Endothelial cell of umbilical vein (primary cell): ENCODE results near the gene GIPC3. TPM values are rescaled to one million over a fixed set of nuclear protein-coding genes. Genes with fewer than 3 reads are reported as not detected.
"Not testable (repeated sequence)": the region's sequence is repeated elsewhere in the genome, so short reads cannot be mapped to it uniquely, and the experiment has no call there.

Experiments
- BruUV-seq: library from RNA; stranded (reverse); fragments of 400-500 nt; replicated peaks from 2 replicates; lab custom pipeline; 2021; lab: Mats Ljungman, UMichigan
- CTCF ChIA-PET: fragments of 300-600, 350-600 bp; sonication (Branson Sonifier 250); formaldehyde crosslinking; loops from one replicate; lab custom pipeline; 2021; ENCODE audit warnings: antibody characterized with exemption, inconsistent platforms; lab: Charles Lee
- POLR2A ChIA-PET: fragments of 300-600, 350-600 bp; sonication (Branson Sonifier 250); formaldehyde crosslinking; loops from one replicate; lab custom pipeline; 2021; ENCODE audit warnings: antibody characterized with exemption, inconsistent platforms; lab: Charles Lee
- DNase-seq: peaks from one replicate; pipeline ENCODE4 v3.0.0-alpha.2; 2011; ENCODE audit warnings: low read depth, low spot score
- FAIRE-seq: peaks from 2 replicates; lab custom pipeline; 2011; peaks lifted over from hg19 to GRCh38; lab: Jason Lieb, UNC
- H2AFZ ChIP-seq: 2 replicates; pipeline ENCODE4 v1.6.0; 2012; ENCODE audit warnings: low read depth, low read length, control low read depth, inconsistent platforms
- H3K27ac ChIP-seq: 2 replicates; pipeline ENCODE4 v1.5.1; 2011; ENCODE audit warnings: low read depth, mild to moderate bottlenecking, control low read depth, low read length, moderate library complexity; ENCODE audit not compliant: insufficient read depth
- H3K27me3 ChIP-seq, 2 experiments: 2 replicates each; pipeline versions ENCODE4 v1.6.0 to v1.6.1; 2011; ENCODE audit warnings: low read length in 2 of 2, mixed read lengths in 1 of 2; ENCODE audit not compliant: control insufficient read depth in 2 of 2, insufficient read depth in 2 of 2
- H3K36me3 ChIP-seq, 2 experiments: 2 replicates in 1 of 2; 3 replicates in 1 of 2; pipeline ENCODE4 v1.5.1; 2011; ENCODE audit warnings: low read length in 2 of 2, mild to moderate bottlenecking in 1 of 2, moderate library complexity in 1 of 2; ENCODE audit not compliant: control insufficient read depth in 2 of 2, insufficient read depth in 2 of 2; ENCODE audit errors: extremely low read depth in 1 of 2
- H3K4me1 ChIP-seq: 3 replicates; pipeline ENCODE4 v1.5.1; 2011; ENCODE audit warnings: mild to moderate bottlenecking, low read length; ENCODE audit not compliant: control insufficient read depth, insufficient read depth; ENCODE audit errors: extremely low read depth
- H3K4me2 ChIP-seq: 2 replicates; pipeline ENCODE4 v1.6.1; 2011; ENCODE audit warnings: low read length, control low read depth, mixed read lengths; ENCODE audit not compliant: insufficient read depth
- H3K4me3 ChIP-seq, 3 experiments: fragments of 200-600 bp in 1 of 3; sonication (generic), shearing (Covaris generic) in 1 of 3; replicated peaks in 1 of 3; 2 replicates each; pipeline ENCODE4 v1.5.1; 2011 to 2016; ENCODE audit warnings: control low read depth in 3 of 3, low read length in 3 of 3, mild to moderate bottlenecking in 2 of 3, inconsistent platforms in 1 of 3, low read depth in 1 of 3, moderate library complexity in 1 of 3; ENCODE audit not compliant: insufficient read depth in 1 of 3
- H3K79me2 ChIP-seq: 2 replicates; pipeline ENCODE4 v1.6.0; 2012; ENCODE audit warnings: low read length, inconsistent platforms; ENCODE audit not compliant: control insufficient read depth, insufficient read depth
- H3K9ac ChIP-seq: replicated peaks from 2 replicates; pipeline ENCODE3; 2011; ENCODE audit warnings: low read length, control low read depth; ENCODE audit not compliant: insufficient read depth; ENCODE audit errors: extremely low read depth
- H3K9me1 ChIP-seq: replicated peaks from 3 replicates; pipeline ENCODE4 v1.6.0; 2011; ENCODE audit warnings: mild to moderate bottlenecking, low read length; ENCODE audit not compliant: control insufficient read depth, insufficient read depth; ENCODE audit errors: extremely low read depth
- H3K9me3 ChIP-seq: replicated peaks from 2 replicates; pipeline ENCODE4 v1.5.1; 2012; ENCODE audit warnings: low read length, inconsistent platforms; ENCODE audit not compliant: control insufficient read depth, insufficient read depth
- H4K20me1 ChIP-seq: replicated peaks from 2 replicates; pipeline ENCODE3; 2011; ENCODE audit warnings: mild to moderate bottlenecking, low read length; ENCODE audit not compliant: control insufficient read depth, insufficient read depth; ENCODE audit errors: extremely low read depth
- FOS ChIP-seq: IDR thresholded peaks from 2 replicates; pipeline ENCODE4 v1.6.1; 2011; ENCODE audit warnings: mild to moderate bottlenecking, low read length, moderate library complexity, borderline replicate concordance; ENCODE audit not compliant: insufficient read depth
- GATA2 ChIP-seq: IDR thresholded peaks from 2 replicates; pipeline ENCODE4 v1.7.0; 2011; ENCODE audit warnings: low read depth, mild to moderate bottlenecking, moderate library complexity, mixed read lengths, low read length; ENCODE audit not compliant: insufficient read length, insufficient read depth
- POLR2A ChIP-seq: IDR thresholded peaks from 2 replicates; pipeline ENCODE4 v1.6.1; 2012; ENCODE audit warnings: low read depth, mild to moderate bottlenecking, control low read depth, low read length
- dilution Hi-C: fragments of 300-500 bp; cut with MboI; formaldehyde crosslinking; loops from one replicate; pipeline ENCODE4 v1.15.0; 2019; ENCODE audit warnings: low sequenced_read_pairs; ENCODE audit not compliant: extremely low pct_ligation_motif_present
- intact Hi-C: fragments of 100-400 bp; cut with micrococcal nuclease; formaldehyde crosslinking; loops from one replicate; pipeline ENCODE4 v1.10.0; 2022
- polyA plus RNA-seq, 4 experiments: library from polyadenylated mRNA; depleted of rRNA in 3 of 4; stranded (reverse) in 3 of 4; unstranded in 1 of 4; fragments of >200 nt; gene quantifications; 2 replicates each; pipeline versions ENCODE4 v1.2.1 to v1.2.3, GENCODE V29; 2011 to 2012; ENCODE audit warnings: missing spikeins in 1 of 4
- total RNA-seq: library from RNA; stranded (reverse); gene quantifications from 2 replicates; pipeline ENCODE4 v1.2.3, GENCODE V29; 2021

Gene GIPC3
- total and polyA plus RNA-seq, 2 donors (not counting 3 experiments of a cell fraction or from before 2014, with no cell fraction given): 2.2 to 6.6 TPM

DNA sequence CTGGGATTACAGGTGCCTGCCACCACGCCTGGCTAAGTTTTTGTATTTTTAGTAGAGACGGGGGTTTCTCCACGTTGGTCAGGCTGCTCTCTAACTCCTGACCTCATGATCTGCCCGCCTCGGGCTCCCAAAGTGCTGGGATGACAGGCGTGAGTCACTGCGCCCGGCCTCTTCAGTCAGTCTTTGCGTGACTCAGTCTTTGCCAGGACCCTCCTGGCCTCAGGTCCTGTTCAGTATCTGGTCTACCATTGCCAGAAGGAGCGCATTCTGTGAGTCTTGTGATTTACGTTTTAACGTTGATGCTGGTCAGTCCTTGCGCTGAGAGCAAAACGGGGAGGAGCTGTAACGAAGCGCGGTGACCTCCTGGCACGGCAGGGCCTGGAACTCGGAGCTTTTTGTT is 20.1 kb upstream of the GIPC3 start:
- CTCF ChIA-PET: interaction anchor here (1.6 kb wide), 1 partner anchor 9 kb away, joined by 3 read pairs; no protein-coding TSS in a partner anchor
- FAIRE-seq (no peak), DNase-seq (no peak)
- Histone ChIP-seq H3K9me1 (no peaks in the 10 kb centered on the region), H3K4me1 (no peaks in the 10 kb centered on the region), H3K27ac (no peak overlapping the region), H4K20me1 (no peaks in the 10 kb centered on the region), H3K9ac (no peak overlapping the region), H3K9me3 (no peaks in the 10 kb centered on the region), H3K27me3 (no peaks in the 10 kb centered on the region), H3K79me2 (no peaks in the 10 kb centered on the region), H2AFZ (no peak overlapping the region), H3K4me3 (no peak overlapping the region), H3K4me2 (no peak overlapping the region), H3K36me3 (no peaks in the 10 kb centered on the region)
- dilution Hi-C loops (no loop called here), intact Hi-C loops (no loop called here)
- TF ChIP-seq GATA2 (no peak), FOS (no peak), POLR2A (no peak)
- no TSS peak for BruUV-seq
- POLR2A ChIA-PET: no interaction called here

DNA sequence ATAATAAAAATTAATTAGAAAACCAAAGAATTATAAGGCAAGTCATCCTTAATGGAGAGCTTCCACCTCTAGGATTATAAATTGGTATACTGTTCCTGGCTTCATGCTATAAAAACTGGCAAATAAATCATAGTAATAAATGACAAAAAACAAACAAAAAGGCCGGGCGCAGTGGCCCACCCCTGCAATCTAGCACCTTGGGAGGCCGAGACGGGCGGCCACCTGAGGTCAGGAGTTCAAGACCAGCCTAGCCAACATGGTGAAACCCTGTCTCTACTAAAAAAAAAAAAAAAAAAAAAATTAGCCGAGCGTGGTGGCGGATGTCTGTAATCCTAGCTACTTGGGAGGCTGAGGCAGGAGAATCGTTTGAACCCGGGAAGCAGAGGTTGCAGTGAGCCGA is 15.2 kb upstream of the GIPC3 start:
- FAIRE-seq, H3K79me2 ChIP-seq, H3K36me3 ChIP-seq, H4K20me1 ChIP-seq, POLR2A ChIA-PET, H2AFZ ChIP-seq, DNase-seq, H3K9me3 ChIP-seq, H3K9ac ChIP-seq, H3K4me3 ChIP-seq, H3K27ac ChIP-seq, H3K27me3 ChIP-seq, H3K4me2 ChIP-seq, H3K9me1 ChIP-seq, H3K4me1 ChIP-seq, dilution Hi-C loops, BruUV-seq: not testable (repeated sequence)
- intact Hi-C loops: loop anchor here (5.0 kb wide), 2 partner anchors 37 to 102 kb away; partner anchors contain the start of gene TBXA2R
- CTCF ChIA-PET: interaction anchor here (0.7 to 0.9 kb wide), 2 partner anchors 10 to 13 kb away, joined by 4 to 5 read pairs; no protein-coding TSS in a partner anchor
